ENCODE data around the gene PCIF1.
"Not testable (repeated sequence)": the region's sequence is repeated elsewhere in the genome, so short reads cannot be mapped to it uniquely, and the experiment has no call there.

Gene PCIF1

GRCh38 chr20:45991616-45992015 is 57.1 kb downstream of the PCIF1 start:
- no peaks in the 10 kb centered on the region for H3K9me3 ChIP-seq (ENCODE audit: control insufficient read depth in 2 of 2, low read length in 2 of 2)
- no peak overlapping the region for H3K27ac ChIP-seq (ENCODE audit: low read length)
- no peak overlapping the region for H3K4me3 ChIP-seq (ENCODE audit: low read length in 2 of 2)
- H3K4me1 ChIP-seq (ENCODE audit: control insufficient read depth, insufficient read depth, low read length) = no peaks in the 10 kb centered on the region
- no peaks in the 10 kb centered on the region for H3K36me3 ChIP-seq (ENCODE audit: control insufficient read depth in 2 of 2, insufficient read depth in 2 of 2, low read length in 2 of 2)
- H3K27me3 ChIP-seq (ENCODE audit: control insufficient read depth in 1 of 2, insufficient read depth in 2 of 2, low read length in 2 of 2) = peaks cover 6 to 21% of the 10 kb centered on the region in 2 donors
- no peak overlapping the region for H3K9ac ChIP-seq (ENCODE audit: low read length in 2 of 2)

GRCh38 chr20:45993197-45993951 is 58.9 kb downstream of the PCIF1 start:
- Histone ChIP-seq H3K9ac (ENCODE audit: low read length in 2 of 2) (no peak overlapping the region), H3K36me3 (ENCODE audit: control insufficient read depth in 2 of 2, insufficient read depth in 2 of 2, low read length in 2 of 2) (no peaks in the 10 kb centered on the region), H3K9me3 (ENCODE audit: control insufficient read depth in 2 of 2, low read length in 2 of 2) (no peaks in the 10 kb centered on the region), H3K4me1 (ENCODE audit: control insufficient read depth, insufficient read depth, low read length) (no peaks in the 10 kb centered on the region), H3K27ac (ENCODE audit: low read length) (no peak overlapping the region), H3K4me3 (ENCODE audit: low read length in 2 of 2) (no peak overlapping the region), H3K27me3 (ENCODE audit: control insufficient read depth in 1 of 2, insufficient read depth in 2 of 2, low read length in 2 of 2) (peaks cover 15 to 32% of the 10 kb centered on the region in 2 donors)

- H3K9ac ChIP-seq (ENCODE audit: low read length in 2 of 2) = no peak overlapping the region
- H3K27ac ChIP-seq (ENCODE audit: low read length) = no peak overlapping the region
- no peak overlapping the region for H3K4me3 ChIP-seq (ENCODE audit: low read length in 2 of 2)
- H3K27me3 ChIP-seq (ENCODE audit: control insufficient read depth in 1 of 2, insufficient read depth in 2 of 2, low read length in 2 of 2) = peaks cover 21 to 37% of the 10 kb centered on the region in 2 donors
- no peaks in the 10 kb centered on the region for H3K9me3 ChIP-seq (ENCODE audit: control insufficient read depth in 2 of 2, low read length in 2 of 2)
- no peaks in the 10 kb centered on the region for H3K36me3 ChIP-seq (ENCODE audit: control insufficient read depth in 2 of 2, insufficient read depth in 2 of 2, low read length in 2 of 2)
- no peaks in the 10 kb centered on the region for H3K4me1 ChIP-seq (ENCODE audit: control insufficient read depth, insufficient read depth, low read length)
Observed at GRCh38 chr20:45994761-45995493, 60.4 kb downstream of the PCIF1 start.

GRCh38 chr20:45995495-45996097 is 61.1 kb downstream of the PCIF1 start:
- H3K4me3 ChIP-seq (ENCODE audit: low read length in 2 of 2) = not testable (repeated sequence)

DNA sequence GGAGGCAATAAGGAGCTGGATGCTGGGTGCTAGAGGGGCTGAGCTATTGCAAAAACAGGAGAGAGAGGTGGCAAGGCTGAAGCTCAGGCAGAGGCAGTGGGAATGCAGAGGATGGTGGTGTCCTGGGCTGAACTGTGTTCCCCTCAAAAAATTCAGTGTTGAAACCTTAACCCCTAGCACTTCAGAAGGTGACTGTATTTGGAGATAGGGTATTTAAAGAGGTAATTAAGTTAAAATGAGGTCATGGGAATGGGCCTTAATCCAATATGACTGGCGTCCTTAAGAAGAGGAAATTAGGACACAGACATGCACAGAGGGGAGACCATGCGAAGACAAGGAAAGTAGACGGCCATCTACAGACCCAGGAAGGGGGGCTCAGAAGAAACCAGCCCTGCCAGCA is 62.7 kb downstream of the PCIF1 start:
- H3K36me3 ChIP-seq (ENCODE audit: control insufficient read depth in 2 of 2, insufficient read depth in 2 of 2, low read length in 2 of 2) = no peaks in the 10 kb centered on the region
- H3K9ac ChIP-seq (ENCODE audit: low read length in 2 of 2) = no peak overlapping the region
- H3K27me3 ChIP-seq (ENCODE audit: control insufficient read depth in 1 of 2, insufficient read depth in 2 of 2, low read length in 2 of 2) = peaks cover 23 to 33% of the 10 kb centered on the region in 2 donors
- no peak overlapping the region for H3K4me3 ChIP-seq (ENCODE audit: low read length in 2 of 2)
- no peaks in the 10 kb centered on the region for H3K4me1 ChIP-seq (ENCODE audit: control insufficient read depth, insufficient read depth, low read length)
- no peaks in the 10 kb centered on the region for H3K9me3 ChIP-seq (ENCODE audit: control insufficient read depth in 2 of 2, low read length in 2 of 2)
- no peak overlapping the region for H3K27ac ChIP-seq (ENCODE audit: low read length)

More at GRCh38 chr20:45995495-45996097, 61.1 kb downstream of the PCIF1 start:
- H3K9ac ChIP-seq (ENCODE audit: low read length in 2 of 2); H3K9me3 ChIP-seq (ENCODE audit: control insufficient read depth in 2 of 2, low read length in 2 of 2); H3K4me1 ChIP-seq (ENCODE audit: control insufficient read depth, insufficient read depth, low read length); H3K36me3 ChIP-seq (ENCODE audit: control insufficient read depth in 2 of 2, insufficient read depth in 2 of 2, low read length in 2 of 2); H3K27ac ChIP-seq (ENCODE audit: low read length): not testable (repeated sequence)
- H3K27me3 ChIP-seq (ENCODE audit: control insufficient read depth in 1 of 2, insufficient read depth in 2 of 2, low read length in 2 of 2) = peaks cover 23 to 38% of the 10 kb centered on the region in 2 donors

Data from stomach smooth muscle (tissue), 2 donors.